Measurements from ENCODE around the gene MACROD1.

The MACROD1 gene

DNA sequence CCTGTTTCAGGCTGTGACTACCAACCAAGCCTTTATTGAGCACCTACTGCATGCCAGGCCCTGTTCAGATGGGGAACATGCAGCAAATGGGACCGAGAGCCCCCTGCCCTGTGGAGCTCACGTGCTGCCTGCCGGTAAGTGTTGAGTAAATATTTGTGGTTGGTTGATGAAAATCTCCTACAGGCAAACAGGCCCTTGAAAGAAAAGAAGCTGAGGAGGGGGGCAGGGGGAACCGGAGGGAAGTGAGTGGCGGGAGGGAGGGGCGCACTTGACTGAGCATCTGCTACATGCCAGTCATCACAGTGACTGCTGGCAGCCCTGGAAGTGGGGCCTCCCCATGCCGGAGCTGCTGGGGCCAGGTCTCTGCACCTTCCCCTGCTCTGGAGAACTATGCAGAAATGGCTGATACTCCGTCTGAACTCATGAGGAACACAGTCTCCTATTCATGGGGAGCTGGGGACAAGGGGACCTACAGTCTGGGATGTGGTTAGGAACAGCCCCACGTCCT lies 34.2 kb downstream of the MACROD1 start:
- DNase-seq (ENCODE audit: extremely low read depth in 1 of 2, low read depth in 1 of 2), result no peak

DNA sequence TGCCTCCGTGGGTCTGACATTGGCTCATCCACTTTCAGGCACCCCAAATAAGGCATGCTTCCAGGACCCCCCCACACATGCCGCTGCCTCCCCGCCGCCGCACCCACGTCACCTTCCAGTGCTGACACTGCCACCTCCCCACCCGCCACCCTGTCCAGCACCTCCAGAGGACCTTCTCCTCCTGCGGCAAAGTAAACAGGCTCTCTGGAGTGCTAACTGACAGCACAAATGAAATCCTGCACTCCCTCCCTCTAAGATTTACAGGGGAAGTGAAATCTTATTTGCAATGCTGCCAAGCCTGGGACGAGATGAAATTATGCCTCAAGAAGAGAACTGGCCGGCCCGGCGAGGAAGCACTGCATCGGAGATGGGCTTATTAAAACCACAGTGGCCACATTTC lies 35.3 kb downstream of the MACROD1 start:
- DNase-seq (ENCODE audit: extremely low read depth in 1 of 2, low read depth in 1 of 2), result no peak

- no peak for DNase-seq (ENCODE audit: extremely low read depth in 1 of 2, low read depth in 1 of 2)
Measured at GRCh38 chr11:64129403-64129802, 36.5 kb downstream of the MACROD1 start.

GRCh38 chr11:64128255-64129006 lies 37.5 kb downstream of the MACROD1 start:
- DNase-seq (ENCODE audit: extremely low read depth in 1 of 2, low read depth in 1 of 2), result no peak

- no peak for DNase-seq (ENCODE audit: extremely low read depth in 1 of 2, low read depth in 1 of 2)
Measured at GRCh38 chr11:64127267-64128072, 38.4 kb downstream of the MACROD1 start.

- no peak for DNase-seq (ENCODE audit: extremely low read depth in 1 of 2, low read depth in 1 of 2)
Measured at GRCh38 chr11:64126796-64127195, 39.1 kb downstream of the MACROD1 start.

DNA sequence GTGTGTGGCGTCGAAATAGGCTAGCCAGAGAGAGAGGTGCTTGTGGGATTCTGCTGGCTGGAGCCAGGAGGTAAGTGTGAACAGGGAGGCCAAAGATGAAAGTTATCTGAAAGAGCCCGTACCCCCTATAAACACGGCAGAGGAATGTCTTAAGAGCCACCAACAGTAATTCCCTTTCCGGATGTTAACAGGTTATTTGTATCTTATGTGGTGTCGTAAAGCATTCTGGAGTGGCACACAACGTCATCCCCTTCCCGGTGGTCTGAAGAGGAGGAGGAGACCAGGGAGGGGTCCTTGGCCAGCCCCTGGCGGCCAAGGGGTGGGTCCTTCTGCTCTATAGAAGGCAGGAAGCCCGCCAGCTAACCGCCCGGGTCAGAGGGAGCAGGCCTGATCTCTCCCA lies 39.5 kb downstream of the MACROD1 start:
- DNase-seq (ENCODE audit: extremely low read depth in 1 of 2, low read depth in 1 of 2), result no peak

DNA sequence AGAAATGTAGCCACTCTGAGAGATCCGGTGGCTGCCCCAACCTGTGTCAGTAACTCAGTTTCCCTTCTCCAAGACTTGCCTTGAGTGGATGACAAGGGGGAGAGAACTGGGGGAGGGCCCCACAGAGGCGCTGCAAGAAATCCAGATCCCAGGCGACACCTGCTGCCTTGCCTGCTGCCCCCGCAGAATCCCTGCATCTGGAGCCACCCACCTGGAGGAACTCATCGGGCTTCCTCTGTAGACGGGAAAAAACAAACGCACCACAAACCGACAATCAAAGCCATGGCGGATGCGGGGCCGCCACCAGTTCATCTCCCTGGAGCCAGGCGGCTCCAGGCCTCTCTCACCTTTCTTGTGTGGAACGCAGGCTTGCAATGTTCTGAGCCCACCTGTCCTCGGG lies 40.2 kb downstream of the MACROD1 start:
- no peak for DNase-seq (ENCODE audit: extremely low read depth in 1 of 2, low read depth in 1 of 2)

DNA sequence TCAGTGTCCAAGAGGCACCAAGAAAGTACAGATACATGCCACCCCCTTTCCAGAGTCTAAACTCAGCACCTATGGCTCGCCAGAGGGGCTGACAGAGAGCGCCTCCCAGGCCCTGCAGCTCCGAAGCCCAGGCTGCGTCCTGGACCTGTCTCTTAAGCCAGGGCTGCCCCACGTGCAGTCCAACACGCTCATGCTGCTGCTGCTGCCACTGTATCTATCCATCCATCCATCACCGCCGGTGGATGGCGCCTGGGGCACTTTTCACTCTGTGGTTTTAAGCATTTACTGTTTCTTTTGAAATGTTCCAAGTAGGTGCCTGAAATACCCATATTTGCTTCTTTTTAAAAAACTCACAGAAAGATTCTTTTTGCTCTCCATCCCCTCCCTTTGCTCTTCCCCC lies 41.8 kb downstream of the MACROD1 start:
- no peak for DNase-seq (ENCODE audit: extremely low read depth in 1 of 2, low read depth in 1 of 2)

- DNase-seq (ENCODE audit: extremely low read depth in 1 of 2, low read depth in 1 of 2), result no peak
Measured at GRCh38 chr11:64123679-64124078, 42.2 kb downstream of the MACROD1 start.

- DNase-seq (ENCODE audit: extremely low read depth in 1 of 2, low read depth in 1 of 2), result no peak
Measured at GRCh38 chr11:64122411-64123410, 43.2 kb downstream of the MACROD1 start.

DNA sequence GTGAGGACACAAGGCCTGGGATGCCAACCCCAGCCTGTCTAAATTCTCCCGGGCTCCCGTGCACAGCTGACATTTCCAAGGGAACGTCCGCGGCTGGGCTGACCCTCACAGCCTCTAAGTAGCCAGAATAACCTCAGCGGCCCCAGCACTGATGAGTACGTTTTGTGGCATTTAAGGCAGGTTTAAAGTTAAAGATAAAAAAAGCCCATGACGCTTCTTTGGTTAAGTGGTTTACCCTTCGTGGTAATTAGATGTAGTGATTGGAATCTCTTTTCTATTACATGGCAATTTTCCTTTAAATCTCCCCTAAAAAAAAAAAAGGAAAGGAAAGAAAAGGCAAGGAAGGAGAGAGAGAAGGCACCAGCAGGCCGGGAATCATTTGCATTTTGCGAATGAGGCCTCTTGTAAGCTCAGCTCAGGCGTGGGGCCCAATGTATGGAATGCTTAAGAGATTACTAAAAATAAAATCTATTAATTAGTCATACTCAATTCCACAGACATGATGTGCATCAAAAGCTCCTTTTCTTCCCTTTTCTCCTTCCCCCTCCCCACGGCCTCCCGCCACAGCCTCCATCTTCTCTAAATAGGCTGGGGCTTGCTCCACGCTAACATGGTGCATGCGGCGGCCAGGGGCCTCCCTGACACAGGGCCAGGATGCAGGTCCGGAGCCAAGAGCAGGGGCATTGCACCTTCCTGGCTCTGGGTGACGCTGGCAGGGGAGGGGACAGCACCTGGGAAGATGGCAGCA lies 44.1 kb downstream of the MACROD1 start:
- no peak for DNase-seq (ENCODE audit: extremely low read depth in 1 of 2, low read depth in 1 of 2)

DNA sequence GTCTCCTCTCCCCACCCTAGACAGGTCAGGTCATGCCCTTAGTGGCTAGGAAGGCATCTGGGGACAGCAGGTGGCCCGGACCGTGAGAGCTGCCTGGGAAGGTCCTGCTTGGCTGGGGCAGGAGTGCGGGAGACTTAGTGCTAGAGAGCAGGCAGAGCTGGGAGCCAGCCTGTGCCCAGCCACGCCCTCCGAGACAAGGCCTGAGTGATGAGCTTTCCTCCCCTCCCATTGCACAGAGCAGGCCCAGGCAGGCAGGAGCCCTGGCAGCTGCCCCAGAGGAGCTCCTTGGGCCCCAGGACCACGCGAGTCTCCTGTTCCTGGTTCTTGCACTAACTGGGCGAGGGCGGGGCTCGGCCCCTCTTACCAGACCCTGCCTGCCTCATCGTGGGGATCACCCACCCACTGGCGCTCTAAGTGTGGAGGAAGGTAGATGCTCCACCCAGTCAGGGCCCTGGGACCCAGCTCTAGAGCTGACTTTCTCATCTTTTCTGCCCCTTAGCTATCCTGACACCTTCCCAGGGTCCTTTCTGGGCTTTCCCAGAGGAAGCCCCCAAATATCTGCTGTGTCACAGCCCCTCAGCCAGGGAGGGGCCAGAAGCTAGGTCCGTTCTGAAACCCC lies 44.9 kb downstream of the MACROD1 start:
- no peak for DNase-seq (ENCODE audit: extremely low read depth in 1 of 2, low read depth in 1 of 2)

DNA sequence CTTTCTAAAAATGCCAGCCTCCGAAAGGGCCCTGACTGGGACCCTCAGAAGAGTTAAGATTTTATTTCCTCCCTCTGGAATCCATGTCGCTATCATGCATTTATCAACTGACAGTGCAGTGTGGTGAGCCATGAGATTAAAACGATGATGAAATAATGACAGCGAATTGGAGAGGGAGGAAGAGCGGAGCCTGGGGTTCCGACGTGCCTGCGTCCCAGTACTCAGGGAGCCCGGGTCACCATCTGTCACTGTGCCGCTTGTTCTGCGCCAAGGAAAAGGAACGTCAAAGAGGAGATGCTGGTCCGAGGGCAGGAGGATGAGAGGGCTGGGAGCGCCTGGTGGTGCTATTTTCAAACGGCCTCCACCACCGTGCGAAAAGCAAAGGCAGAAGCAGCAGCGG lies 46.2 kb downstream of the MACROD1 start:
- no peak for DNase-seq (ENCODE audit: extremely low read depth in 1 of 2, low read depth in 1 of 2)

DNA sequence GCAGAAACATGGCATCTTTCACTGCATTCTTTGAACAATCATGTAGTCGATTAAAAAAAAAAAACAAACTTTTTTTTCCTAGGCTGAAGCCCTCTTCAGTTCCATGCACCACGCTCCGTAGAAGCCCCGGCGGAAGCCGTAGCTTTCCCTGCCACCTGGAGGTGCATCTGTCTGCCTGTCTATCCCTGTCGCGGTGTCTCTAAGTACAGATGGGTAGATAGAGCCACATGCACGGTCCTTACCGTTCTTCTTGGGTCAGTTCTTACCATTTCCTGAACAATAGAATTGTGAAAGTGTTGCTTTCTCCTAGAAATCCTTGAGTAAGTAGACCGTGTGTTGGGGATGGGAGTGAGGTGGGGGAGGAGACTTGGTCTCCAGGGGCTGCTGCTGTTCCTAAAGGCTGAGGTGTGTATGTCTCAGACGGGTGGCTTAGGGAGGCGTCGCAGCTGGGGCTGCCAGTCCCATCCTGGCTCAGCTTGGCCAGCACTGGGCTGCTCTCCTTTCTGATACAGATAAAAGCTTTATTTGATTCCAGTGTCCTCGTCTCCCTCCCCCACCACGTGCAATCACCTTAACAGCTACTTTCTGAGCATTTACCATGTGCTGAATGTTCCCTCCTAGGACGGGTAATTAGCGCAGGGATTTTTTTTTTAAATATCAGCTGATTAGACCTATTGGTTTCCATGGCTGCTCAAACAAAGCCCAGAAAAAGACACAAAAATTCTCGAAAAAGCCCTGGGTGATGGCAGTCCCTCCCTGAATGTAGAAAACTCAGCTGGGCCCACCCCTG lies 46.8 kb downstream of the MACROD1 start:
- no peak for DNase-seq (ENCODE audit: extremely low read depth in 1 of 2, low read depth in 1 of 2)

GRCh38 chr11:64117763-64118459 lies 48.0 kb downstream of the MACROD1 start:
- no peak for DNase-seq (ENCODE audit: extremely low read depth in 1 of 2, low read depth in 1 of 2)

- DNase-seq (ENCODE audit: extremely low read depth in 1 of 2, low read depth in 1 of 2), result no peak
Measured at GRCh38 chr11:64115531-64116522, 50.1 kb downstream of the MACROD1 start.

Data from stimulated activated CD8-positive, alpha-beta memory T cell treated with anti-CD3 and anti-CD28 coated beads, Interleukin-7, amount 100 ng/mL, for 48 hours (primary cell).